ENCODE data around the gene ORC2. TPM values are rescaled to one million over a fixed set of nuclear protein-coding genes. Genes with fewer than 3 reads are reported as not detected.

The ORC2 gene
- total and polyA plus RNA-seq, 10 of the 15 experiments (the other 5 are each of a cell fraction or from before 2014, with no cell fraction given) = 6.1 to 36.9 (median 17.6) TPM

DNA sequence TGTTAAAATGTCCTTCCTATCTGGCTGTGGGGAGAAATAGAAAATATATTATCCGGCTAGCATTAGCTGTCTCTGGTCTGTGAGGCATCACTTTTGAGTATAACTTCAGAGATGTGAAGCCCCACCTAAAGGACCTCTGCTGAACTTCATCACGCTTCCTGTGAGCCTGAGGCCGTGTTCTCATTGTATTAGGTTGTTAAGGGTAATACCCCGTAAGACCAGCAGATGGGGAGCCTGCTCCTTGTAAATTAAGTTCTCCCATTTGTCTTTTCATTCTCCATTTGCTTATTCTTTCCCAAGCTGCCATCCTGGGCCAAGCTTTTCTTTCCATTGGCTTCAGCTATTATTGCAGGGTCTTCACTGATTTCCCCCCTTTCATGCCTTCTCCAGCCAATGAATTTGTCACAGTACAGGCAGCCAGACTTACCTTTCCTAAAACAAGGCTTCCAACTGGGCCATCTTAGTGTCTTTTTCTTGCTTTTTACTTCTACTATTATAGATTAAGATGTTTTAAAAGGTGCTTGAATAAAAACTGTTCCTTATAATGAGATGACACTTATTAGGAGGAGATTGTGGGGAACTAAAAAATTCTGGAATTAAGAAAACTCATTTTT lies 61.9 kb downstream of the ORC2 start (continued):
- TF ChIP-seq FOS (IDR thresholded peaks at IDR 0.05; ENCODE audit: borderline replicate concordance, extremely low read depth, insufficient read length) = no peak
- no peak for TF ChIP-seq SMAD1 (IDR thresholded peaks at IDR 0.05; ENCODE audit: low read depth, partially characterized antibody)
- TF ChIP-seq BHLHE40 (IDR thresholded peaks at IDR 0.05; ENCODE audit: borderline replicate concordance in 1 of 2, low read depth in 2 of 2, low read length in 1 of 2) = no peak
- TF ChIP-seq HDGF (IDR thresholded peaks at IDR 0.05) = peak; percentile 34
- TF ChIP-seq RBBP5 (conservative IDR thresholded peaks at IDR 0.05) = no peak
- TF ChIP-seq POLR2A (IDR thresholded peaks at IDR 0.05; ENCODE audit: low read depth, low read length) = no peak
- TF ChIP-seq MEF2B (IDR thresholded peaks at IDR 0.05; ENCODE audit: partially characterized antibody, poor library complexity, severe bottlenecking) = no peak
- TF ChIP-seq, protein P1, sequence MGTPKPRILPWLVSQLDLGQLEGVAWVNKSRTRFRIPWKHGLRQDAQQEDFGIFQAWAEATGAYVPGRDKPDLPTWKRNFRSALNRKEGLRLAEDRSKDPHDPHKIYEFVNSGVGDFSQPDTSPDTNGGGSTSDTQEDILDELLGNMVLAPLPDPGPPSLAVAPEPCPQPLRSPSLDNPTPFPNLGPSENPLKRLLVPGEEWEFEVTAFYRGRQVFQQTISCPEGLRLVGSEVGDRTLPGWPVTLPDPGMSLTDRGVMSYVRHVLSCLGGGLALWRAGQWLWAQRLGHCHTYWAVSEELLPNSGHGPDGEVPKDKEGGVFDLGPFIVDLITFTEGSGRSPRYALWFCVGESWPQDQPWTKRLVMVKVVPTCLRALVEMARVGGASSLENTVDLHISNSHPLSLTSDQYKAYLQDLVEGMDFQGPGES (IDR thresholded peaks at IDR 0.05) = no peak
- TF ChIP-seq PAX5 (IDR thresholded peaks at IDR 0.05; ENCODE audit: borderline replicate concordance, low read depth, low read length) = no peak
- peak; percentile 67 for TF ChIP-seq YY1 (IDR thresholded peaks at IDR 0.05; ENCODE audit: low read depth, low read length)
- TF ChIP-seq ZNF217 (IDR thresholded peaks at IDR 0.05) = no peak
- TF ChIP-seq, protein P2, sequence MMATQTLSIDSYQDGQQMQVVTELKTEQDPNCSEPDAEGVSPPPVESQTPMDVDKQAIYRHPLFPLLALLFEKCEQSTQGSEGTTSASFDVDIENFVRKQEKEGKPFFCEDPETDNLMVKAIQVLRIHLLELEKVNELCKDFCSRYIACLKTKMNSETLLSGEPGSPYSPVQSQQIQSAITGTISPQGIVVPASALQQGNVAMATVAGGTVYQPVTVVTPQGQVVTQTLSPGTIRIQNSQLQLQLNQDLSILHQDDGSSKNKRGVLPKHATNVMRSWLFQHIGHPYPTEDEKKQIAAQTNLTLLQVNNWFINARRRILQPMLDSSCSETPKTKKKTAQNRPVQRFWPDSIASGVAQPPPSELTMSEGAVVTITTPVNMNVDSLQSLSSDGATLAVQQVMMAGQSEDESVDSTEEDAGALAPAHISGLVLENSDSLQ (IDR thresholded peaks at IDR 0.05) = no peak
- no peak for TF ChIP-seq EZH2 (IDR thresholded peaks at IDR 0.05; ENCODE audit: borderline replicate concordance, control insufficient read depth, low read depth, low read length)
- no peak for TF ChIP-seq STAT3 (IDR thresholded peaks at IDR 0.05; ENCODE audit: low read depth, low read length)
- peak; percentile 76 for TF ChIP-seq RAD21 (IDR thresholded peaks at IDR 0.05; ENCODE audit: insufficient read depth, low read depth, low read length)
- TF ChIP-seq, protein P3, sequence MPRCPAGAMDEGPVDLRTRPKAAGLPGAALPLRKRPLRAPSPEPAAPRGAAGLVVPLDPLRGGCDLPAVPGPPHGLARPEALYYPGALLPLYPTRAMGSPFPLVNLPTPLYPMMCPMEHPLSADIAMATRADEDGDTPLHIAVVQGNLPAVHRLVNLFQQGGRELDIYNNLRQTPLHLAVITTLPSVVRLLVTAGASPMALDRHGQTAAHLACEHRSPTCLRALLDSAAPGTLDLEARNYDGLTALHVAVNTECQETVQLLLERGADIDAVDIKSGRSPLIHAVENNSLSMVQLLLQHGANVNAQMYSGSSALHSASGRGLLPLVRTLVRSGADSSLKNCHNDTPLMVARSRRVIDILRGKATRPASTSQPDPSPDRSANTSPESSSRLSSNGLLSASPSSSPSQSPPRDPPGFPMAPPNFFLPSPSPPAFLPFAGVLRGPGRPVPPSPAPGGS (IDR thresholded peaks at IDR 0.05; ENCODE audit: borderline replicate concordance, insufficient read depth, low read depth, low read length, poor library complexity, severe bottlenecking) = no peak
- TF ChIP-seq, protein P4, sequence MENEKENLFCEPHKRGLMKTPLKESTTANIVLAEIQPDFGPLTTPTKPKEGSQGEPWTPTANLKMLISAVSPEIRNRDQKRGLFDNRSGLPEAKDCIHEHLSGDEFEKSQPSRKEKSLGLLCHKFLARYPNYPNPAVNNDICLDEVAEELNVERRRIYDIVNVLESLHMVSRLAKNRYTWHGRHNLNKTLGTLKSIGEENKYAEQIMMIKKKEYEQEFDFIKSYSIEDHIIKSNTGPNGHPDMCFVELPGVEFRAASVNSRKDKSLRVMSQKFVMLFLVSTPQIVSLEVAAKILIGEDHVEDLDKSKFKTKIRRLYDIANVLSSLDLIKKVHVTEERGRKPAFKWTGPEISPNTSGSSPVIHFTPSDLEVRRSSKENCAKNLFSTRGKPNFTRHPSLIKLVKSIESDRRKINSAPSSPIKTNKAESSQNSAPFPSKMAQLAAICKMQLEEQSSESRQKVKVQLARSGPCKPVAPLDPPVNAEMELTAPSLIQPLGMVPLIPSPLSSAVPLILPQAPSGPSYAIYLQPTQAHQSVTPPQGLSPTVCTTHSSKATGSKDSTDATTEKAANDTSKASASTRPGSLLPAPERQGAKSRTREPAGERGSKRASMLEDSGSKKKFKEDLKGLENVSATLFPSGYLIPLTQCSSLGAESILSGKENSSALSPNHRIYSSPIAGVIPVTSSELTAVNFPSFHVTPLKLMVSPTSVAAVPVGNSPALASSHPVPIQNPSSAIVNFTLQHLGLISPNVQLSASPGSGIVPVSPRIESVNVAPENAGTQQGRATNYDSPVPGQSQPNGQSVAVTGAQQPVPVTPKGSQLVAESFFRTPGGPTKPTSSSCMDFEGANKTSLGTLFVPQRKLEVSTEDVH (IDR thresholded peaks at IDR 0.05; ENCODE audit: low read depth, partially characterized antibody) = no peak
- TF ChIP-seq SMARCA5 (IDR thresholded peaks at IDR 0.05) = peak; percentile 71; the same call in 1 of the 2 replicates
- TF ChIP-seq IRF4 (IDR thresholded peaks at IDR 0.05; ENCODE audit: low read depth, low read length) = 0 out of 2 replicates have a peak, but pooled peaks have one; percentile 25
- no peak for TF ChIP-seq CHD1 (IDR thresholded peaks at IDR 0.05; ENCODE audit: low read depth, low read length)
- no peak for TF ChIP-seq KAT2A (conservative IDR thresholded peaks at IDR 0.05; ENCODE audit: control insufficient read depth, low read depth, low read length)
- no peak for TF ChIP-seq ESRRA (IDR thresholded peaks at IDR 0.05; ENCODE audit: low read length)

All from GM12878 (cell line).